H1 (cell line): Measurements from ENCODE around the gene CNR2.

Source experiments
- CHD1 ChIP-seq: IDR thresholded peaks from 2 replicates; pipeline ENCODE4 v1.6.1; 2012; ENCODE audit warnings: low read depth, low read length, improper control_type of control experiment
- EZH2 ChIP-seq: fragments of 200-600 bp; sonication (generic); IDR thresholded peaks from 2 replicates; pipeline ENCODE4 v1.7.1; 2012; ENCODE audit warnings: low read depth, mild to moderate bottlenecking, moderate library complexity, low read length, inconsistent platforms; ENCODE audit not compliant: severe bottlenecking
- GABPA ChIP-seq: IDR thresholded peaks from 2 replicates; pipeline ENCODE4 v1.6.1; 2011; ENCODE audit warnings: mild to moderate bottlenecking, low read length, moderate library complexity, borderline replicate concordance; ENCODE audit not compliant: insufficient read depth
- POLR2AphosphoS5 ChIP-seq: IDR thresholded peaks from 2 replicates; pipeline ENCODE4 v1.6.1; 2011; ENCODE audit warnings: low read depth, low read length
- TF ChIP-seq, protein P1 (sequence below): IDR thresholded peaks from 2 replicates; pipeline ENCODE4 v1.6.1; 2012; ENCODE audit warnings: inconsistent platforms
- TF ChIP-seq, protein P2 (sequence below), 3 experiments: IDR thresholded peaks; 1 replicate in 2 of 3; 2 replicates in 1 of 3; pipeline versions ENCODE4 v1.5.1 to v1.6.1; 2011; ENCODE audit warnings: low read length in 3 of 3, mild to moderate bottlenecking in 3 of 3, inconsistent platforms in 2 of 3, low read depth in 1 of 3, moderate library complexity in 1 of 3; ENCODE audit not compliant: insufficient read depth in 1 of 3; ENCODE audit errors: control extremely low read depth in 1 of 3

DNA sequence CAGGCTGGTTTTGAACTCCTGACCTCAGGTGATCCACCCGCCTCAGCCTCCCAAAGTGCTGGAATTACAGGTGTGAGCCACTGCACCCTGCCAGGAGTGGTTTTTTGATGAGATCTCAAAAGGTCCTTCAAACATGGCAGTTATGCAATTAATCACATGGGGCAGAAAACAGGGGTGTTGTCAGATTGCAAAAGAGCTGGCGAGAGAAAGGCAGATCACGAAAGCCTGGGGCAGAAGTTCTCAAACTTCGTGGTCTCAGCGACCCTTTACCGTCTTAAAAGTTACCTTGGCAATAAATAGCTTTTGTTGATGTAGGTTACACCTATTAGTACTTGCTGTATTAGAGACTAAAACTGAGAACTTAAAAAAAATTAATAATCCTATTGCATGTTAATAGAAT, 16.1 kb downstream of the CNR2 start:
- TF ChIP-seq, protein P1, sequence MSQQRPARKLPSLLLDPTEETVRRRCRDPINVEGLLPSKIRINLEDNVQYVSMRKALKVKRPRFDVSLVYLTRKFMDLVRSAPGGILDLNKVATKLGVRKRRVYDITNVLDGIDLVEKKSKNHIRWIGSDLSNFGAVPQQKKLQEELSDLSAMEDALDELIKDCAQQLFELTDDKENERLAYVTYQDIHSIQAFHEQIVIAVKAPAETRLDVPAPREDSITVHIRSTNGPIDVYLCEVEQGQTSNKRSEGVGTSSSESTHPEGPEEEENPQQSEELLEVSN, result no peak
- TF ChIP-seq GABPA (no peak), EZH2 (no peak), POLR2AphosphoS5 (no peak), CHD1 (no peak)
- TF ChIP-seq, protein P2, sequence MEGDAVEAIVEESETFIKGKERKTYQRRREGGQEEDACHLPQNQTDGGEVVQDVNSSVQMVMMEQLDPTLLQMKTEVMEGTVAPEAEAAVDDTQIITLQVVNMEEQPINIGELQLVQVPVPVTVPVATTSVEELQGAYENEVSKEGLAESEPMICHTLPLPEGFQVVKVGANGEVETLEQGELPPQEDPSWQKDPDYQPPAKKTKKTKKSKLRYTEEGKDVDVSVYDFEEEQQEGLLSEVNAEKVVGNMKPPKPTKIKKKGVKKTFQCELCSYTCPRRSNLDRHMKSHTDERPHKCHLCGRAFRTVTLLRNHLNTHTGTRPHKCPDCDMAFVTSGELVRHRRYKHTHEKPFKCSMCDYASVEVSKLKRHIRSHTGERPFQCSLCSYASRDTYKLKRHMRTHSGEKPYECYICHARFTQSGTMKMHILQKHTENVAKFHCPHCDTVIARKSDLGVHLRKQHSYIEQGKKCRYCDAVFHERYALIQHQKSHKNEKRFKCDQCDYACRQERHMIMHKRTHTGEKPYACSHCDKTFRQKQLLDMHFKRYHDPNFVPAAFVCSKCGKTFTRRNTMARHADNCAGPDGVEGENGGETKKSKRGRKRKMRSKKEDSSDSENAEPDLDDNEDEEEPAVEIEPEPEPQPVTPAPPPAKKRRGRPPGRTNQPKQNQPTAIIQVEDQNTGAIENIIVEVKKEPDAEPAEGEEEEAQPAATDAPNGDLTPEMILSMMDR (IDR thresholded peaks at IDR 0.05; ENCODE audit: control extremely low read depth in 1 of 3, insufficient read depth in 1 of 3, low read depth in 1 of 3, low read length in 3 of 3), result no peak
